Hematopoietic multipotent progenitor cell treated with erythropoietin and hydrocortisone succinate and interleukin-3 and kit ligand, for 4 days (in vitro differentiated cells): Measurements from ENCODE around the gene KLHL14.

ENCODE experiments used
- DNase-seq: peaks from one replicate; pipeline ENCODE4 v3.0.0-alpha.2; 2015

KLHL14 gene

DNA sequence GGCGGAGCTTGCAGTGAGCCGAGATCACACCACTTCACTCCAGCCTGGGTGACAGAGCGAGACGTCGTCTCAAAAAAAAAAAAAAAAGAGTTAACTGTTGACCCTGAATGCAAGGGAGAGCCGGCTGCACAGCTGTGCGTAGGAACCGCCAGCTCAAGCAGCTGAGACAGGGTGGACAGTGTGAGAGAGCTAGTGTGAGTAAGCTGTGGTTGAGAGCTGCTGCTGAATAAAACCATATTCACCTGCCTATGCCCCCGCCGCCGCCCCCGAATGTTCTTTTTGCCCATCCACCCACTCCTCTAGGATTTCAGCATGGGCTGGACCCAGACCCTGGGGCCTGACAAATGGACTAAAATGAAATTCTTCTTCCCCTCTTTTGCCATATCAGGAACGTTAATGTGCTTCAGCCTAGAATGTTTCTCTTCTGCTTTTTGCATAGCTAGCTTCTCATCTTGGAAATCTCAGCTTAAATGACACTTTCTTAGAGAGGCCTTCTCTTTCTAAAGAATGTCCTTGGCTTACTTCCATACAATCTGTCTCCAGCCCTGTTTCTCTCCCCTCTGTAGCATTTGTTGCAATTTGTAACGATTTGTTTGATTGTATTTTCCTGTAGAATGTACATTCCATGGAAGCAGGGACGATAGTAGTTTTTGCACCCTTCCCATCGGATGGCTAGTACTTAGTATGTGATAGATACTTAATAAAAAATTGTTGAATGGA is 142.7 kb downstream of the KLHL14 start:
- DNase-seq = no peak

DNA sequence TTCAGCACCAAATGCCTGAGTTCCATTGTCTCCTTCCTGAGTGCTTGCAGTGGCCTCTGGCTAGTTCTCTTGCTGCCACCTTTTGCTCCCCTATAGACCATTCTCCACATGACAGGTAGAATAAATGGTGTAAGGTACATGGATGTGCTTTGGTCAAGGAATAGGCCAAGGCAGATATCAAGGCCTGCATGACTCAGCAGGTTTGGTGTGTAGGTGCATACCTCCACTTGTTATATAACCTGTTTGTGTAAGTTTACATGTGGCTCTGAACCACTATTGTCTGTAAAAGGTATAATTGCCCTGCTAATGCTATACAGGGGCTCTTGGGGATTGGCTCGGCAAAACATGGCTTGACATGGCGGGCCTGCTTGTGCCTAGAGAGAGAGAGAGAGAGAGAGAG is 143.5 kb downstream of the KLHL14 start:
- no peak for DNase-seq

- no peak for DNase-seq
Measured at GRCh38 chr18:32624182-32624723, 148.6 kb downstream of the KLHL14 start.

GRCh38 chr18:32623563-32623962 is 149.3 kb downstream of the KLHL14 start:
- DNase-seq = no peak
